ENCODE results near the gene MTCH1.

The MTCH1 gene

GRCh38 chr6:36980129-36980528, 5.9 kb downstream of the MTCH1 start:
- TF ChIP-seq, protein P1, sequence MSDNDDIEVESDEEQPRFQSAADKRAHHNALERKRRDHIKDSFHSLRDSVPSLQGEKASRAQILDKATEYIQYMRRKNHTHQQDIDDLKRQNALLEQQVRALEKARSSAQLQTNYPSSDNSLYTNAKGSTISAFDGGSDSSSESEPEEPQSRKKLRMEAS (IDR thresholded peaks at IDR 0.05): no peak
- TF ChIP-seq EGR1 (IDR thresholded peaks at IDR 0.05) (no peak), NFIC (IDR thresholded peaks at IDR 0.05) (no peak), CEBPB (IDR thresholded peaks at IDR 0.05) (no peak), REST (IDR thresholded peaks at IDR 0.05; ENCODE audit: low read depth) (no peak), ZBTB7A (IDR thresholded peaks at IDR 0.05; ENCODE audit: low read depth) (no peak), CREB1 (IDR thresholded peaks at IDR 0.05; ENCODE audit: low read depth) (no peak), TEAD4 (IDR thresholded peaks at IDR 0.05) (no peak), TCF12 (IDR thresholded peaks at IDR 0.05; ENCODE audit: low read depth) (no peak), FOXM1 (IDR thresholded peaks at IDR 0.05; ENCODE audit: borderline replicate concordance, low read depth) (no peak)

DNA sequence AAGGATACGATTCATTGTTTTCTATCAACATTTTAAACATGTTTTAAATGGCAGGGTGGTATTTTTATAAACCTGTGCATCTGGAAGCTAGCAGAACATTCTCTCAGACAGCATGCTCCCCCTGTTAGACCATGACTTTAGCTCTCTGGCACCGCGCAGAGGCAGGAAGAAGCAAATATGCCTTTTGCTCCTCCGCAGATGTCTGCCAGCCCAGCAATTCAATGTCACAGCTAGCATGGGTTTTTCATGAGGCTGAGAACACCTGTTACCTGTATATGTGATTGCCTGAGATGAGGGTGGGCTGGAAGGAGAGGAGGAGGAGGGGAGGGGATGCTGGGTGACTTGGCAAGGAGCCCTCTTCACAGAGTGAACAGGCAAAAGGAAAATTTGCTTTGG, 6.7 kb downstream of the MTCH1 start:
- TF ChIP-seq NFIC (IDR thresholded peaks at IDR 0.05): no peak
- no peak for TF ChIP-seq FOXM1 (IDR thresholded peaks at IDR 0.05; ENCODE audit: borderline replicate concordance, low read depth)
- no peak for TF ChIP-seq EP300 (IDR thresholded peaks at IDR 0.05; ENCODE audit: borderline replicate concordance)
- no peak for TF ChIP-seq TEAD4 (IDR thresholded peaks at IDR 0.05)
- TF ChIP-seq, protein P1 (IDR thresholded peaks at IDR 0.05): no peak
- no peak for TF ChIP-seq YY1 (IDR thresholded peaks at IDR 0.05; ENCODE audit: low read depth)
- TF ChIP-seq REST (IDR thresholded peaks at IDR 0.05; ENCODE audit: low read depth): no peak
- peak; percentile 17; the same call in 1 of the 2 replicates for TF ChIP-seq RAD21 (IDR thresholded peaks at IDR 0.05; ENCODE audit: low read depth)

GRCh38 chr6:36978421-36979346, 7.3 kb downstream of the MTCH1 start:
- TF ChIP-seq, protein P2, sequence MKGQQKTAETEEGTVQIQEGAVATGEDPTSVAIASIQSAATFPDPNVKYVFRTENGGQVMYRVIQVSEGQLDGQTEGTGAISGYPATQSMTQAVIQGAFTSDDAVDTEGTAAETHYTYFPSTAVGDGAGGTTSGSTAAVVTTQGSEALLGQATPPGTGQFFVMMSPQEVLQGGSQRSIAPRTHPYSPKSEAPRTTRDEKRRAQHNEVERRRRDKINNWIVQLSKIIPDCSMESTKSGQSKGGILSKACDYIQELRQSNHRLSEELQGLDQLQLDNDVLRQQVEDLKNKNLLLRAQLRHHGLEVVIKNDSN (IDR thresholded peaks at IDR 0.05): no peak
- TF ChIP-seq EP300 (IDR thresholded peaks at IDR 0.05; ENCODE audit: borderline replicate concordance): no peak
- TF ChIP-seq EGR1 (IDR thresholded peaks at IDR 0.05): no peak
- TF ChIP-seq TAF1 (IDR thresholded peaks at IDR 0.05; ENCODE audit: low read depth): no peak
- TF ChIP-seq, protein P1 (IDR thresholded peaks at IDR 0.05): no peak
- TF ChIP-seq NFIC (IDR thresholded peaks at IDR 0.05): no peak
- no peak for TF ChIP-seq YY1 (IDR thresholded peaks at IDR 0.05; ENCODE audit: low read depth)
- TF ChIP-seq ZBTB7A (IDR thresholded peaks at IDR 0.05; ENCODE audit: low read depth): no peak
- no peak for TF ChIP-seq FOXM1 (IDR thresholded peaks at IDR 0.05; ENCODE audit: borderline replicate concordance, low read depth)
- TF ChIP-seq CEBPB (IDR thresholded peaks at IDR 0.05): no peak
- no peak for TF ChIP-seq TCF12 (IDR thresholded peaks at IDR 0.05; ENCODE audit: low read depth)
- TF ChIP-seq CREB1 (IDR thresholded peaks at IDR 0.05; ENCODE audit: low read depth): no peak
- no peak for TF ChIP-seq TEAD4 (IDR thresholded peaks at IDR 0.05)
- TF ChIP-seq REST (IDR thresholded peaks at IDR 0.05; ENCODE audit: low read depth): no peak
- no peak for TF ChIP-seq RAD21 (IDR thresholded peaks at IDR 0.05; ENCODE audit: low read depth)

- no peak for TF ChIP-seq CREB1 (IDR thresholded peaks at IDR 0.05; ENCODE audit: low read depth)
- TF ChIP-seq EP300 (IDR thresholded peaks at IDR 0.05; ENCODE audit: borderline replicate concordance): no peak
- TF ChIP-seq TCF12 (IDR thresholded peaks at IDR 0.05; ENCODE audit: low read depth): no peak
- no peak for TF ChIP-seq YY1 (IDR thresholded peaks at IDR 0.05; ENCODE audit: low read depth)
- TF ChIP-seq, protein P1 (IDR thresholded peaks at IDR 0.05): no peak
- TF ChIP-seq NFIC (IDR thresholded peaks at IDR 0.05): no peak
- TF ChIP-seq, protein P2 (IDR thresholded peaks at IDR 0.05): no peak
- TF ChIP-seq EGR1 (IDR thresholded peaks at IDR 0.05): no peak
Observed at GRCh38 chr6:36977470-36977941, 8.5 kb downstream of the MTCH1 start.
